IMR-90 (cell line): ENCODE results near the gene COL3A1. TPM values are rescaled to one million over a fixed set of nuclear protein-coding genes. Genes with fewer than 3 reads are reported as not detected.

Experiments used
- ATAC-seq: fragments of 200-7000 bp; cut with Tn5 transposase; 2 replicates; pipeline ENCODE4 v1.9.1; 2020; ENCODE audit warnings: low read depth, mild to moderate bottlenecking, moderate library complexity
- BruUV-seq: library from RNA; stranded (reverse); fragments of 400-500 nt; replicated peaks from 2 replicates; lab custom pipeline; 2021; lab: Mats Ljungman, UMichigan
- CTCF ChIA-PET: fragments of 300-600 bp; formaldehyde crosslinking; extraction: SDS; loops from one replicate; lab custom pipeline; 2021; ENCODE audit warnings: antibody characterized with exemption; lab: Yijun Ruan, JAX
- POLR2A ChIA-PET: fragments of 300-600 bp; sonication (Branson Sonifier 250); formaldehyde crosslinking; loops from one replicate; lab custom pipeline; 2022; ENCODE audit warnings: antibody characterized with exemption; ENCODE audit not compliant: unreplicated experiment; lab: Charles Lee
- DNase-seq: peaks from one replicate; pipeline ENCODE4 v3.0.0; 2013
- H2AFZ ChIP-seq: replicated peaks from 2 replicates; pipeline ENCODE3; 2013; ENCODE audit warnings: low read length, mild to moderate bottlenecking; ENCODE audit not compliant: poor library complexity
- H2AK5ac ChIP-seq: 2 replicates; pipeline ENCODE4 v1.6.1; 2013; ENCODE audit warnings: low read depth, low read length, inconsistent platforms
- H2AK9ac ChIP-seq: replicated peaks from 2 replicates; pipeline ENCODE3; 2013; ENCODE audit warnings: mild to moderate bottlenecking, low read depth, low read length, moderate library complexity; ENCODE audit not compliant: poor library complexity
- H2BK120ac ChIP-seq: 2 replicates; pipeline ENCODE4 v1.6.1; 2013; ENCODE audit warnings: low read depth, low read length, inconsistent platforms
- H2BK15ac ChIP-seq: 3 replicates; pipeline ENCODE4 v1.6.1; 2013; ENCODE audit warnings: low read depth, low read length, inconsistent platforms
- H2BK20ac ChIP-seq: 2 replicates; pipeline ENCODE4 v1.6.1; 2013; ENCODE audit warnings: low read depth, mild to moderate bottlenecking, inconsistent platforms, low read length, moderate library complexity
- H2BK5ac ChIP-seq: 2 replicates; pipeline ENCODE4 v1.6.1; 2013; ENCODE audit warnings: mild to moderate bottlenecking, low read depth, low read length, inconsistent platforms; ENCODE audit not compliant: poor library complexity, severe bottlenecking
- H3K14ac ChIP-seq: replicated peaks from 2 replicates; pipeline ENCODE4 v1.6.1; 2013; ENCODE audit warnings: low read depth, low read length, inconsistent platforms
- H3K18ac ChIP-seq: 2 replicates; pipeline ENCODE4 v1.6.1; 2013; ENCODE audit warnings: low read depth, low read length, control low read depth
- H3K23ac ChIP-seq: 2 replicates; pipeline ENCODE4 v1.6.1; 2013; ENCODE audit warnings: low read depth, low read length, inconsistent platforms
- H3K27ac ChIP-seq: 2 replicates; pipeline ENCODE4 v1.5.1; 2013; ENCODE audit warnings: mild to moderate bottlenecking, control low read depth, low read length; ENCODE audit not compliant: insufficient read depth
- H3K27me3 ChIP-seq: 2 replicates; pipeline ENCODE4 v1.6.1; 2013; ENCODE audit warnings: low read length; ENCODE audit not compliant: control insufficient read depth, insufficient read depth
- H3K36me3 ChIP-seq: 2 replicates; pipeline ENCODE4 v1.6.1; 2013; ENCODE audit warnings: low read length, mixed read lengths; ENCODE audit not compliant: control insufficient read depth, insufficient read depth
- H3K4ac ChIP-seq: 2 replicates; pipeline ENCODE4 v1.6.1; 2013; ENCODE audit warnings: low read depth, low read length, inconsistent platforms
- H3K4me1 ChIP-seq: 2 replicates; pipeline ENCODE4 v1.6.1; 2013; ENCODE audit warnings: low read length, mixed read lengths; ENCODE audit not compliant: control insufficient read depth, insufficient read depth
- H3K4me2 ChIP-seq: 2 replicates; pipeline ENCODE4 v1.6.1; 2013; ENCODE audit warnings: low read depth, mild to moderate bottlenecking, control low read depth, low read length, moderate library complexity
- H3K4me3 ChIP-seq: 2 replicates; pipeline ENCODE4 v1.5.1; 2013; ENCODE audit warnings: low read depth, mild to moderate bottlenecking, control low read depth, low read length, moderate library complexity; ENCODE audit not compliant: insufficient read depth
- H3K56ac ChIP-seq: 2 replicates; pipeline ENCODE4 v1.6.1; 2013; ENCODE audit warnings: low read length, inconsistent platforms; ENCODE audit not compliant: insufficient read depth; ENCODE audit errors: extremely low read depth
- H3K79me1 ChIP-seq, 2 experiments: 2 replicates each; pipeline ENCODE4 v1.6.1; 2013; ENCODE audit warnings: low read length in 2 of 2, inconsistent platforms in 1 of 2, low read depth in 1 of 2
- H3K9ac ChIP-seq: 2 replicates; pipeline ENCODE4 v1.6.1; 2013; ENCODE audit warnings: low read depth, low read length, control low read depth
- H3K9me1 ChIP-seq: 2 replicates; pipeline ENCODE4 v1.6.1; 2013; ENCODE audit warnings: low read length, inconsistent platforms; ENCODE audit not compliant: insufficient read depth
- H3K9me3 ChIP-seq: 2 replicates; pipeline ENCODE4 v1.6.1; 2013; ENCODE audit warnings: low read length; ENCODE audit not compliant: control insufficient read depth, insufficient read depth
- H4K20me1 ChIP-seq: 2 replicates; pipeline ENCODE4 v1.6.1; 2013; ENCODE audit warnings: low read length, inconsistent platforms; ENCODE audit not compliant: insufficient read depth
- H4K5ac ChIP-seq: 2 replicates; pipeline ENCODE4 v1.6.1; 2013; ENCODE audit warnings: mild to moderate bottlenecking, low read depth, low read length, control low read depth
- H4K8ac ChIP-seq, 2 experiments: 2 replicates each; pipeline ENCODE4 v1.6.1; 2013; ENCODE audit warnings: low read depth in 2 of 2, low read length in 2 of 2, control low read depth in 1 of 2, inconsistent platforms in 1 of 2
- H4K91ac ChIP-seq: 2 replicates; pipeline ENCODE4 v1.6.1; 2013; ENCODE audit warnings: low read depth, low read length, inconsistent platforms; ENCODE audit not compliant: insufficient read depth
- CEBPB ChIP-seq: IDR thresholded peaks from 2 replicates; pipeline ENCODE4 v1.6.1; 2012; ENCODE audit warnings: low read depth, low read length, improper control_type of control experiment
- CHD1 ChIP-seq: IDR thresholded peaks from 2 replicates; pipeline ENCODE4 v1.6.1; 2012; ENCODE audit warnings: low read depth, low read length, improper control_type of control experiment
- ELK1 ChIP-seq: fragments of 150-350 bp; IDR thresholded peaks from 2 replicates; pipeline ENCODE4 v1.6.1; 2016; ENCODE audit warnings: low read depth, mild to moderate bottlenecking, low read length, moderate library complexity, borderline replicate concordance
- FOS ChIP-seq: fragments of 150-350 bp; IDR thresholded peaks from 2 replicates; pipeline ENCODE4 v1.6.1; 2016; ENCODE audit warnings: low read depth, low read length
- MAZ ChIP-seq: IDR thresholded peaks from 2 replicates; pipeline ENCODE4 v1.6.1; 2012; ENCODE audit warnings: low read depth, mild to moderate bottlenecking, low read length, improper control_type of control experiment, moderate library complexity, borderline replicate concordance
- MXI1 ChIP-seq: IDR thresholded peaks from 2 replicates; pipeline ENCODE4 v1.6.1; 2012; ENCODE audit warnings: low read depth, mild to moderate bottlenecking, low read length, moderate library complexity, borderline replicate concordance
- NFE2L2 ChIP-seq: fragments of 150-350 bp; IDR thresholded peaks from 2 replicates; pipeline ENCODE4 v1.6.1; 2016; ENCODE audit warnings: low read depth, mild to moderate bottlenecking, low read length
- POLR2A ChIP-seq: IDR thresholded peaks from 2 replicates; pipeline ENCODE4 v1.6.1; 2012; ENCODE audit warnings: mild to moderate bottlenecking, low read depth, low read length
- RAD21 ChIP-seq: IDR thresholded peaks from 2 replicates; pipeline ENCODE4 v1.6.1; 2012; ENCODE audit warnings: low read length, improper control_type of control experiment
- RFX5 ChIP-seq: IDR thresholded peaks from 2 replicates; pipeline ENCODE4 v1.8.0; 2012; ENCODE audit warnings: low read depth, mild to moderate bottlenecking, low read length, moderate library complexity
- USF2 ChIP-seq: fragments of 150-350 bp; IDR thresholded peaks from 2 replicates; pipeline ENCODE4 v1.6.1; 2017; ENCODE audit warnings: mild to moderate bottlenecking, antibody characterized with exemption, low read length, low read depth
- WGBS, 2 experiments: methylation state at CpG; one replicate each; pipeline versions ENCODE4 v1.1.5 to v1.1.7; 2013; ENCODE audit warnings: missing lambda C conversion rate in 2 of 2; ENCODE audit not compliant: insufficient read length in 1 of 2; ENCODE audit errors: extremely low coverage in 2 of 2; 5-methylcytosine and 5-hydroxymethylcytosine counted together
- dilution Hi-C: fragments of 300-500 bp; cut with HindIII; formaldehyde crosslinking; loops from one replicate; pipeline ENCODE4 v1.14.3; 2018; ENCODE audit warnings: low sequenced_read_pairs; ENCODE audit not compliant: unreplicated experiment
- in situ Hi-C: fragments of 300-500 bp; cut with MboI; formaldehyde crosslinking; loops from 3 replicates; pipeline ENCODE4 v1.14.3; 2019; ENCODE audit warnings: low sequenced_read_pairs, inconsistent platforms, mixed read lengths
- intact Hi-C: fragments of 100-400 bp; cut with micrococcal nuclease; formaldehyde crosslinking; loops from 2 replicates; pipeline ENCODE4 v1.10.0; 2022
- polyA plus RNA-seq, 3 experiments: library from polyadenylated mRNA; depleted of rRNA; stranded (reverse); fragments of >200 nt; gene quantifications; 2 replicates each; pipeline ENCODE4 v1.2.3, GENCODE V29; 2012; ENCODE audit warnings: low replicate concordance in 1 of 3
- total RNA-seq: library from RNA; depleted of rRNA; stranded (reverse); fragments of >200 nt; gene quantifications from 2 replicates; pipeline ENCODE4 v1.2.3, GENCODE V29; 2012

Gene COL3A1
- total and polyA plus RNA-seq, 2 of the 4 experiments (the other 2 are of a cell fraction): 402 to 408 TPM

- H2BK20ac ChIP-seq: peak overlapping the region; percentile 50; the same call in 1 of the 2 replicates
- 83% methylated on average over 1 of the region's 1 CpG; no CpG with 5 or more reads in 1 of the 2 experiments for WGBS, 2 experiments
- no peak for TF ChIP-seq NFE2L2
- TF ChIP-seq RFX5: no peak
- no peak for TF ChIP-seq FOS
- TF ChIP-seq CHD1: no peak
- no peak for TF ChIP-seq RAD21
- TF ChIP-seq MXI1: no peak
- no peak for TF ChIP-seq CEBPB
- no peak for TF ChIP-seq USF2
- TF ChIP-seq POLR2A: no peak
- no peak for TF ChIP-seq MAZ
- no peak for TF ChIP-seq ELK1
- H3K14ac ChIP-seq: peak overlapping the region; percentile 64; the same call in 1 of the 2 replicates
- H4K8ac ChIP-seq: peak overlapping the region; percentile 38 to 77; a peak in 2 of 4 replicates
- BruUV-seq: no TSS peak
- peak; percentile 63 for ATAC-seq
- peak overlapping the region; percentile 91; the same call in 1 of the 2 replicates for H4K5ac ChIP-seq
- in situ Hi-C loops (no loop called here), dilution Hi-C loops (no loop called here), intact Hi-C loops (no loop called here)
- H3K27me3 ChIP-seq: no peaks in the 10 kb centered on the region
- H4K91ac ChIP-seq: no peak overlapping the region
- H2AFZ ChIP-seq: no peak overlapping the region
- peak overlapping the region; percentile 84 for H2BK5ac ChIP-seq
- H3K23ac ChIP-seq: no peak overlapping the region
- peaks cover 7% of the 10 kb centered on the region; the same call in 1 of the 2 replicates for H3K9me1 ChIP-seq
- H3K36me3 ChIP-seq: peaks cover 47% of the 10 kb centered on the region
- H2AK9ac ChIP-seq: no peak overlapping the region
- no peak overlapping the region; the same call in 1 of the 2 replicates for H2AK5ac ChIP-seq
- H3K4ac ChIP-seq: peak overlapping the region; percentile 55; the same call in 1 of the 2 replicates
- peaks cover 7% of the 10 kb centered on the region for H3K4me1 ChIP-seq
- peak overlapping the region; percentile 49; the same call in 1 of the 2 replicates for H3K4me2 ChIP-seq
- H2BK120ac ChIP-seq: peak overlapping the region; percentile 56
- H4K20me1 ChIP-seq: no peaks in the 10 kb centered on the region
- POLR2A ChIA-PET: no interaction called here
- no peak overlapping the region for H2BK15ac ChIP-seq
- no peak overlapping the region for H3K4me3 ChIP-seq
- H3K9me3 ChIP-seq: no peaks in the 10 kb centered on the region
- H3K79me1 ChIP-seq: peaks cover 24 to 45% of the 10 kb centered on the region in 2 experiments; a peak in 3 of 4 replicates
- peak overlapping the region; percentile 82; the same call in 1 of the 2 replicates for H3K18ac ChIP-seq
- H3K9ac ChIP-seq: no peak overlapping the region
- DNase-seq: peak; percentile 58
- H3K27ac ChIP-seq: peak overlapping the region; percentile 23; the same call in 1 of the 2 replicates
- CTCF ChIA-PET: interaction anchor here (0.5 to 0.6 kb wide), 2 partner anchors 38 to 236 kb away, joined by 3 read pairs; no protein-coding TSS in a partner anchor
- H3K56ac ChIP-seq: no peak overlapping the region
These were observed 75.6 kb downstream of the COL3A1 start for GRCh38 chr2:189049709-189050164.
